Gastrocnemius medialis (tissue), 4 donors: Measurements from ENCODE around the gene WNT7A. TPM values are rescaled to one million over a fixed set of nuclear protein-coding genes. Genes with fewer than 3 reads are reported as not detected.

ENCODE experiments used
- ATAC-seq, 2 donors: fragments of 150-250 bp; one replicate each; pipeline ENCODE4 v1.9.1; 2016
- DNase-seq, 2 donors: peaks; one replicate each; pipeline ENCODE4 v3.0.0-alpha.2; 2019
- H3K27ac ChIP-seq, 4 donors: fragments of 200-600 bp; sonication (generic); 1 replicate in 1 of 4; 2 replicates in 3 of 4; pipeline ENCODE4 v1.5.1; 2016 to 2018; ENCODE audit warnings: mild to moderate bottlenecking in 2 of 4, moderate library complexity in 1 of 4
- H3K27me3 ChIP-seq, 3 donors: fragments of 200-600 bp; sonication (generic) in 2 of 3; 1 replicate in 1 of 3; 2 replicates in 2 of 3; pipeline versions ENCODE4 v1.5.1 to v1.6.0; 2016 to 2019; ENCODE audit warnings: mild to moderate bottlenecking in 1 of 3, moderate library complexity in 1 of 3
- H3K36me3 ChIP-seq, 2 donors: fragments of 200-600 bp; sonication (generic) in 1 of 2; one replicate each; pipeline ENCODE4 v1.5.1; 2017 to 2018
- H3K4me1 ChIP-seq, 2 donors: fragments of 200-600 bp; sonication (generic) in 1 of 2; one replicate each; pipeline ENCODE4 v1.5.1; 2016 to 2017; ENCODE audit warnings: mild to moderate bottlenecking in 2 of 2
- H3K4me3 ChIP-seq, 4 donors: fragments of 200-600 bp; sonication (generic) in 3 of 4; 1 replicate in 1 of 4; 2 replicates in 3 of 4; pipeline ENCODE4 v1.5.1; 2016 to 2019; ENCODE audit warnings: mild to moderate bottlenecking in 2 of 4
- H3K9me3 ChIP-seq, 3 donors: fragments of 200-600 bp; sonication (generic) in 2 of 3; 1 replicate in 1 of 3; 2 replicates in 2 of 3; pipeline ENCODE4 v1.5.1; 2016 to 2019
- POLR2A ChIP-seq, 2 donors: fragments of 450-650 bp; IDR thresholded peaks; one replicate each; pipeline ENCODE4 v1.6.1; 2017; ENCODE audit warnings: antibody characterized with exemption in 2 of 2, mild to moderate bottlenecking in 2 of 2, moderate library complexity in 2 of 2
- in situ Hi-C, 4 donors: fragments of 200-750 bp; cut with MboI; loops; one replicate each; pipeline versions ENCODE4 v1.15.0 to v1.8.0; 2017; ENCODE audit warnings: low sequenced_read_pairs in 4 of 4
- intact Hi-C: fragments of 100-400 bp; cut with DNase I; formaldehyde crosslinking; loops from one replicate; pipeline ENCODE4 v1.15.1; 2023; ENCODE audit warnings: low total_unique reads
- total RNA-seq, 4 donors: library from RNA; depleted of rRNA; stranded (reverse); fragments of >200 nt; gene quantifications; one replicate each; pipeline versions ENCODE4 v1.1.0 to v1.2.3, GENCODE V29; 2016
- TF ChIP-seq, protein P1 (sequence below), 5 experiments: fragments of 450-650 bp in 3 of 5; fragments of 200-600 bp in 2 of 5; sonication (generic) in 2 of 5; IDR thresholded peaks in 4 of 5; conservative IDR thresholded peaks in 1 of 5; 1 replicate in 4 of 5; 2 replicates in 1 of 5; pipeline ENCODE4 v1.5.1; 2016 to 2019; ENCODE audit warnings: antibody characterized with exemption in 5 of 5, mild to moderate bottlenecking in 3 of 5, moderate library complexity in 3 of 5

The WNT7A gene
- total RNA-seq, 4 donors from 2014 or later, result not detected

DNA sequence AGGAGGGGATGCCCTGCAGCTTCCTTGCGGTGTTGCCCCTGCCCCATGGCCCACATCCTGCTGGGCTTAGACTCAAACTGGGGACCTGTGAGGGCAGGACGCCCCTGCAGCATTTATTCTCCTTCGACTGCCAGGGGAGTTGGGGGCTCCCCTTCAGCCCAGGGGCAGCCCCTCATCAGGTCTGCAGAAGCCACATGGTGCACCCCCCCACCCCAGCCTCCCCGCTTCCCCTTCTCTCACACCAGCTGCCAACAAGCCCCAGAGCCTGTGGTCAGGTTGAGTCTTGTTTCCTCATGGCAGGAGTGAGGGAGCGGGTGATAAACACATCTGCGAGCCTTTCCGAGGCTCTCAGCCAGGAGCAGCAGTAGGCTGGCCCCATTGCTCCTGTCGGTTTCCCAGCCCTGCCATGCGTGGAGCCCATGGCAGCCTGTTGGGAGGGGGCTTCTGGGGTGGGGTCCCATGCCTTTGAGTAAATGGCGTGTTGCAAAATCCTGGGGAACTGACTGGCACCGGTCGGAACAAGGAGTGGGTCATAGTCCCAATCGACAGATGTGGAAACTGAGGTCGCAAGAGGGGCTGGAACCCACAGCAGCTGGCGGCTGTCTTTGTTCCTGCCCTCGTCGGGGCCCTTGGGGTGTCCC, 27.8 kb downstream of the WNT7A start:
- Histone ChIP-seq H3K9me3 (no peaks in the 10 kb centered on the region), H3K4me3 (no peak overlapping the region), H3K27ac (no peak overlapping the region), H3K27me3 (peaks cover 3 to 5% (median 4%) of the 10 kb centered on the region in 3 donors), H3K4me1 (no peaks in the 10 kb centered on the region), H3K36me3 (no peaks in the 10 kb centered on the region)
- in situ Hi-C loops (no loop called here), intact Hi-C loops (no loop called here)
- DNase-seq, result no peak
- no peak for ATAC-seq
- TF ChIP-seq, protein P1, sequence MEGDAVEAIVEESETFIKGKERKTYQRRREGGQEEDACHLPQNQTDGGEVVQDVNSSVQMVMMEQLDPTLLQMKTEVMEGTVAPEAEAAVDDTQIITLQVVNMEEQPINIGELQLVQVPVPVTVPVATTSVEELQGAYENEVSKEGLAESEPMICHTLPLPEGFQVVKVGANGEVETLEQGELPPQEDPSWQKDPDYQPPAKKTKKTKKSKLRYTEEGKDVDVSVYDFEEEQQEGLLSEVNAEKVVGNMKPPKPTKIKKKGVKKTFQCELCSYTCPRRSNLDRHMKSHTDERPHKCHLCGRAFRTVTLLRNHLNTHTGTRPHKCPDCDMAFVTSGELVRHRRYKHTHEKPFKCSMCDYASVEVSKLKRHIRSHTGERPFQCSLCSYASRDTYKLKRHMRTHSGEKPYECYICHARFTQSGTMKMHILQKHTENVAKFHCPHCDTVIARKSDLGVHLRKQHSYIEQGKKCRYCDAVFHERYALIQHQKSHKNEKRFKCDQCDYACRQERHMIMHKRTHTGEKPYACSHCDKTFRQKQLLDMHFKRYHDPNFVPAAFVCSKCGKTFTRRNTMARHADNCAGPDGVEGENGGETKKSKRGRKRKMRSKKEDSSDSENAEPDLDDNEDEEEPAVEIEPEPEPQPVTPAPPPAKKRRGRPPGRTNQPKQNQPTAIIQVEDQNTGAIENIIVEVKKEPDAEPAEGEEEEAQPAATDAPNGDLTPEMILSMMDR (IDR thresholded peaks at IDR 0.05 in 4 of 5, conservative IDR thresholded peaks at IDR 0.05 in 1 of 5), result no peak
- no peak for TF ChIP-seq POLR2A (IDR thresholded peaks at IDR 0.05)

DNA sequence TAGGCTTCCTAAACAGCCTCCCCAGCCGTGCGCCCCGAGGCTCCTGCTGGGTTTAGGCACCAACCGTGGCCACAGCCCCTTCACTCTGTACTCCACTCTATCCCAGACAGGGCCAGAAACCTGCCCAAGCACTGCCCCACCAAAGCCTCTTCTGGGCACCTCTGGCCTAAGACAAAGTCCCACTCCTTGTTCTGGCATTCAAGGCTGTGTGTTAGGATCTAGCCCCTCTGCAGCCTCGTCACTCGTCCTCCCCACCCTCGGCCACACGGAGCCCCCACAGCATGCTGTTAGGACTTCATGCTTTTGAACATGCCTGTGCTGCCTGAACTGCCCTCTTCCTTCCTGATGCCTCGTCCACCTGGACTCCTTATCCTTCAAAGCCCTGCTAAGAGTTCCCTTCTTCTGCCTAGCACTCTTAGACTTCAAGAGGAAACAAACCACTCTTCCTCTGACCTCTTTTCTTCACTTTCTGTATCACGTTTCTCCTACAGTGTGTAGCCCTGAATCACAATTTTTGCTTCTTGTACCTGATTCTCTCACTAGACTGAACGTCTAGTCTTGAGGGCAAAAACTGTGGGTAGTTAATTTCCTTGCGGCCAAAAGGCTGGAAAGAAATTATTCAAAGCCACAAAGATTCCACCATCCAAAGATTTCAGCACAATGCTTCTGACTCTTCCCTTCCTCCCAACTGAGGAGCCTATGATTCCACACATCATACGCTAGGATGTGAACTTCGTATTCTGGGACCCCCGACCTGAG, 28.6 kb downstream of the WNT7A start:
- Histone ChIP-seq H3K36me3 (no peaks in the 10 kb centered on the region), H3K27ac (no peak overlapping the region), H3K4me1 (no peaks in the 10 kb centered on the region), H3K4me3 (no peak overlapping the region), H3K9me3 (no peaks in the 10 kb centered on the region), H3K27me3 (peaks cover 0 to 7% (median 4%) of the 10 kb centered on the region in 3 donors)
- intact Hi-C loops (no loop called here), in situ Hi-C loops (no loop called here)
- DNase-seq (no peak), ATAC-seq (no peak)
- TF ChIP-seq, protein P1 (IDR thresholded peaks at IDR 0.05 in 4 of 5, conservative IDR thresholded peaks at IDR 0.05 in 1 of 5), result no peak
- TF ChIP-seq POLR2A (IDR thresholded peaks at IDR 0.05), result no peak

DNA sequence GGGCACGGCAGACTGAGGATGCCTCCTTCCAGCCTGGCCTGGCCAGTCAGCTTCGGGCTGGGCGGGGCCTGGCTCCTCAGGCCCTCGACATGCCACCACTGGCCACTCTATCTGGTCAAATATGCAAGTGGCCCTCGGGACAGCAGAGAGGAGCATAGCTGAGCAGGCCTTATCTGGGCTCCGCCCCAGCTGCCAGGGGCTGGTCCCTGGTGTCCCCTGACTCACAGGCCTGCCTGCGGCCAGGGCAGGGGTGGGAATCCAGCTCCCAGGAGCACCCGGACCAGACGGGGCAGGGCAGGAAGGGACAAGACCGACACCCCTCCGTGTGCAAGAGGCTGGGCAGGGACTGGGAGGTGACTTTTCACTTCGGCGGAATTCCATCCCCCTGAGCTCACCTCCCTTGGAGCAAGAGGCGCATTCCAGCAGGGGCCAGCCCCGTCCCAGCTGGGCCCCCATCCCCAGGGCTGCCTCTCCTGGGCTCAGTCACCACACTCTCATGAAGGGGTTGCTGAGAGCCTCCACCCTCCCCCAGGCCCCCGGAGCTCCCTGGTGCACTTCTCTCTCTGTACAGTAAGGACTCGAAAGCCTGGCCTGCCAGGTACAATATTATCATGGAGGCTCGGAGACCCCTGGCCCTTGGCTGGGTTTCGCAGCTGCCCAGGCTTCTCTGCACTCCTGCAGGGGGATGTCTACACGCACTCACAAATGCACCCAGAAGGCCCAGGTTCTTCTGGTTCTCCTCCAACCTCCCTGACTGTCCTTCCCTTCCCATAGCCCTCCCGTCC, 29.5 kb downstream of the WNT7A start:
- H3K36me3 ChIP-seq, result no peaks in the 10 kb centered on the region
- H3K27ac ChIP-seq, result no peak overlapping the region
- no peak overlapping the region for H3K4me3 ChIP-seq
- no peak for DNase-seq
- peaks cover 0 to 6% (median 1%) of the 10 kb centered on the region in 3 donors for H3K27me3 ChIP-seq
- no peaks in the 10 kb centered on the region for H3K4me1 ChIP-seq
- intact Hi-C loops, result no loop called here
- ATAC-seq, result no peak
- in situ Hi-C loops, result no loop called here
- H3K9me3 ChIP-seq, result no peaks in the 10 kb centered on the region
- TF ChIP-seq, protein P1 (IDR thresholded peaks at IDR 0.05 in 4 of 5, conservative IDR thresholded peaks at IDR 0.05 in 1 of 5), result no peak
- no peak for TF ChIP-seq POLR2A (IDR thresholded peaks at IDR 0.05)

DNA sequence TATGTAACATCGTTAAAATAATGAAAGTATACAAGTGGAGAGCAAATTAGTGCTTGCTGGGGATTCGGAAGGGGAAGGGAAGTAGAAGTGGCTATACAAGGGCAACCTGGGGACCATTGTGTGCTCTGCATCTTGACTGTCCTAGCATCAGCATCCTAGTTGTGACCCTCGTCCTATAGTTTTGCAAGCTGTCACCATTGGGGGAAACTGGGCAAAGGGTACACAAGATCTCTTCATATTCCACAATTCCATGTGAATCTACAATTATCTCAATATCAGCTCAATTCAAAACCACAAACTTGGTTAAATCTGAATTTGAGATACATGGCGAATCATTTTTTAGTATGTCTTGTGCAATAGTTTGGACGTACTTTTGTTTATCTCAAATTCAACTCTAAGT, 30.9 kb downstream of the WNT7A start:
- TF ChIP-seq, protein P1 (IDR thresholded peaks at IDR 0.05 in 4 of 5, conservative IDR thresholded peaks at IDR 0.05 in 1 of 5), result no peak
- no peak for TF ChIP-seq POLR2A (IDR thresholded peaks at IDR 0.05)
- in situ Hi-C loops (no loop called here), intact Hi-C loops (no loop called here)
- H3K27ac ChIP-seq, result no peak overlapping the region
- DNase-seq, result no peak
- H3K4me3 ChIP-seq, result no peak overlapping the region
- no peaks in the 10 kb centered on the region for H3K4me1 ChIP-seq
- H3K27me3 ChIP-seq, result peaks cover 0 to 6% (median 0%) of the 10 kb centered on the region in 3 donors
- no peaks in the 10 kb centered on the region for H3K9me3 ChIP-seq
- H3K36me3 ChIP-seq, result no peaks in the 10 kb centered on the region
- no peak for ATAC-seq
